Activated CD8-positive, alpha-beta T cell treated with anti-CD3 and anti-CD28 coated beads, Interleukin-2, amount 10 ng/mL, durations not matched to agents 7 days and 5 days (primary cell): ENCODE data around the gene COG5. TPM values are rescaled to one million over a fixed set of nuclear protein-coding genes. Genes with fewer than 3 reads are reported as not detected.

Experiments
- ATAC-seq: fragments of 150-1000 bp; cut with Tn5 transposase; one replicate; pipeline ENCODE4 v1.10.0; 2021; ENCODE audit warnings: moderate library complexity
- CTCF ChIA-PET: fragments of 350-600 bp; sonication (Branson Sonifier 250); formaldehyde crosslinking; loops from one replicate; lab custom pipeline; 2021; ENCODE audit warnings: antibody characterized with exemption; lab: Charles Lee
- POLR2A ChIA-PET: fragments of 350-600 bp; sonication (Branson Sonifier 250); formaldehyde crosslinking; loops from one replicate; lab custom pipeline; 2021; ENCODE audit warnings: antibody characterized with exemption; lab: Charles Lee
- DNase-seq: peaks from one replicate; pipeline ENCODE4 v3.0.0-alpha.2; 2020
- H3K27ac Mint-ChIP-seq: one replicate; pipeline ENCODE4 v1.8.0; 2021; ENCODE audit warnings: mild to moderate bottlenecking, mixed read lengths
- H3K27me3 Mint-ChIP-seq: one replicate; pipeline ENCODE4 v1.8.0; 2021; ENCODE audit warnings: low read depth, mixed read lengths
- H3K36me3 Mint-ChIP-seq: one replicate; pipeline ENCODE4 v1.8.0; 2021; ENCODE audit warnings: low read depth, mixed read lengths
- H3K4me1 Mint-ChIP-seq: one replicate; pipeline ENCODE4 v1.8.0; 2021; ENCODE audit warnings: low read depth, mixed read lengths
- H3K4me3 Mint-ChIP-seq: one replicate; pipeline ENCODE4 v1.8.0; 2021; ENCODE audit warnings: mild to moderate bottlenecking, mixed read lengths
- H3K9me3 Mint-ChIP-seq: one replicate; pipeline ENCODE4 v1.8.0; 2022; ENCODE audit warnings: mixed read lengths; ENCODE audit not compliant: insufficient read depth
- total RNA-seq, 2 experiments: library from RNA; stranded (reverse); gene quantifications; one replicate each; pipeline ENCODE4 v1.2.3, GENCODE V29; 2021

The COG5 gene
- total RNA-seq, 2 experiments from 2014 or later, result 31.3 to 31.8 TPM

DNA sequence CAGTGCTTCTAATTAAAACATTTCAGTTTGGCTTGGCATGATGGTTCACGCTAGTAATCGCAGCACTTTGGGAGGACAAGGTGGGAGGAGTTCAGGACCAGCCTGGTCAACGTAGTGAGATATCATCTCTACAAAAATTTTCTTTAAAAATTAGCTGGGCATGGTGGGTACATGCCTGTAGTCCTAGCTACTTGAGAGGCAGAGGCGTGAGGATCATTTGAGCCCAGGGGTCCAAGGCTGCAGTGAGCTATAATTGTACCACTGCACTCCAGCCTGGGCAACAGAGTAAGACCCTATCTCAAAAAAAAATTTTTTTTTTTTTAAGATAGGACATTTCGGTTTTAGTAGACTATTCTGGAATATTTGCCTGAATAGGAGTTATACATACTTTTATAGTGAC lies 382.5 kb downstream of the COG5 start:
- H3K36me3 Mint-ChIP-seq, result peaks cover 25% of the 10 kb centered on the region
- H3K9me3 Mint-ChIP-seq, result no peaks in the 10 kb centered on the region
- no peak for ATAC-seq
- H3K27me3 Mint-ChIP-seq, result no peaks in the 10 kb centered on the region
- H3K27ac Mint-ChIP-seq, result no peak overlapping the region
- DNase-seq, result no peak
- H3K4me3 Mint-ChIP-seq, result no peak overlapping the region
- ChIA-PET CTCF (interaction anchor here (0.9 to 1.0 kb wide), 2 partner anchors 12 to 20 kb away, joined by 3 read pairs; partner anchors contain the start of gene HBP1), POLR2A (interaction anchor here (0.6 to 1.7 kb wide), 2 partner anchors 13 to 562 kb away, joined by 3 to 11 read pairs; partner anchors contain the start of genes CBLL1 and HBP1)
- H3K4me1 Mint-ChIP-seq, result peaks cover 9% of the 10 kb centered on the region

- peak overlapping the region; percentile 12 for H3K27ac Mint-ChIP-seq
- no peaks in the 10 kb centered on the region for H3K27me3 Mint-ChIP-seq
- H3K36me3 Mint-ChIP-seq, result peaks cover 22% of the 10 kb centered on the region
- ChIA-PET CTCF (interaction anchor here (0.8 to 1.5 kb wide), 2 partner anchors 13 to 694 kb away, joined by 3 to 4 read pairs; no protein-coding TSS in a partner anchor), POLR2A (interaction anchor here (0.8 to 1.7 kb wide), 2 partner anchors 9 to 12 kb away, joined by 3 to 11 read pairs; partner anchors contain the start of gene HBP1)
- ATAC-seq (peak; percentile 47), DNase-seq (no peak)
- H3K9me3 Mint-ChIP-seq, result no peaks in the 10 kb centered on the region
- no peak overlapping the region for H3K4me3 Mint-ChIP-seq
- peaks cover 11% of the 10 kb centered on the region for H3K4me1 Mint-ChIP-seq
Observed at GRCh38 chr7:107180378-107180777, 383.3 kb downstream of the COG5 start.

GRCh38 chr7:107179326-107180164 lies 384.2 kb downstream of the COG5 start:
- Mint-ChIP-seq H3K4me3 (no peak overlapping the region), H3K4me1 (peaks cover 18% of the 10 kb centered on the region), H3K36me3 (peaks cover 20% of the 10 kb centered on the region), H3K27ac (no peak overlapping the region), H3K27me3 (no peaks in the 10 kb centered on the region), H3K9me3 (no peaks in the 10 kb centered on the region)
- ChIA-PET CTCF (interaction anchor here (1.5 kb wide), 1 partner anchor 695 kb away, joined by 3 read pairs; no protein-coding TSS in a partner anchor), POLR2A (interaction anchor here (1.7 kb wide), 1 partner anchor 11 kb away, joined by 11 read pairs; the partner anchor contains the start of gene HBP1)
- DNase-seq, result no peak
- no peak for ATAC-seq

DNA sequence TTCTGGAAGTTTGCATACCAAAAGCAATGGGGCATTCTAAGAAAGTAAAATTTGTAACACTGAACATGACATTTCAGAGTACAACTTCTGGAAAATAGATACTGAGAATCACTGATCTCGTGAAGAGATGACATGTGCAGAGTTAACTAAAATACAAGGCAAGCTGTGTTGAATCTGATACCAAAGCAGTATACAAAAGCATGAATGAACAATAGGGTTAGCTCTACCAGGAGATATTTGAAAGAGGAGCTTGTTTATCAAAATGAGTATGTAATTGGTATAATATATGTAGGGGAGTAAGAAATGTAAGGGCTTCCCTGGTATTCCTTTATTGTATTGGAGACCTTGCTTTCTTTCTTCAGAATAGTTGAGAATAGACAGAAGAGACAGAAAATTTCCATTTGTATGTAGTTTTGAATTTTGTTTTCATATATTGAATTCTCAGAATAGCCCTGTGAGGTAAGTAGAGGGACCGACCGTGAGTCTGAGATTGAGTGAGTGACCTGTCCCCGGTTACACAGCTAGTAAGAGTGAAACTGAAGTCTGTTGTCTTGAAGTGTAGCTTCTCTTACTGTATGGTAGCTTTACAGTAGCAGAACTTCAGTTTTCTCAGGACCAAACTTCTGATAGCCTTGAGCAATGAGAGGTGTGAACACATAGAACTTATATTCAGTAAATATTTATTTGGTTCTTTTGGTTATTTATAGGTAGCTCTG lies 389.9 kb downstream of the COG5 start:
- CTCF ChIA-PET, result interaction anchor here (0.8 to 1.7 kb wide), 3 partner anchors 20 to 570 kb away, joined by 3 to 10 read pairs (median 4); partner anchors contain the start of gene CBLL1
- H3K4me1 Mint-ChIP-seq, result peaks cover 37% of the 10 kb centered on the region
- POLR2A ChIA-PET, result no interaction called here
- H3K9me3 Mint-ChIP-seq, result no peaks in the 10 kb centered on the region
- ATAC-seq (no peak), DNase-seq (no peak)
- H3K36me3 Mint-ChIP-seq, result peaks cover 3% of the 10 kb centered on the region
- H3K27me3 Mint-ChIP-seq, result no peaks in the 10 kb centered on the region
- H3K27ac Mint-ChIP-seq, result peak overlapping the region; percentile 48
- H3K4me3 Mint-ChIP-seq, result peak overlapping the region; percentile 26

DNA sequence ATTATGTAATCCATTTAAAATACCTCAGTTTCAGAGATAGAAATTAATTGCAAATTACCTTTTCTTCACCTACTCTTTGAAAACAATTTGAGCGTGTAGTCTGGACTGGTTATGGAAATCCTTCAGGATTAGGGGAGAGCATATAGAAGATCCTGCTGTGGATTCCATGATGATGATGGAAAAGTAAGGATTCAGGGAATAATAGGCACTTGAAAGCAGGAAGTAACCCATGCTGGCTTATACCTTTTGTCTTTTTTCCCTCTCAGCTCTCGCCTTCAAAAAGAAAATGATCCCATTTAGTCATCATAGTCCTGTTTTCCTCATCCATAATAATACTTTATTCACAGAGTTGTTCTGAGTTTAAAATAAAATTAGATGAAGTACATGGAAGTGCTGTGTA lies 390.5 kb downstream of the COG5 start:
- H3K9me3 Mint-ChIP-seq, result no peaks in the 10 kb centered on the region
- ATAC-seq (no peak), DNase-seq (no peak)
- H3K36me3 Mint-ChIP-seq, result peaks cover 6% of the 10 kb centered on the region
- no peaks in the 10 kb centered on the region for H3K27me3 Mint-ChIP-seq
- H3K4me3 Mint-ChIP-seq, result peak overlapping the region; percentile 26
- peaks cover 38% of the 10 kb centered on the region for H3K4me1 Mint-ChIP-seq
- CTCF ChIA-PET, result interaction anchor here (1.6 to 1.7 kb wide), 2 partner anchors 21 to 25 kb away, joined by 4 to 10 read pairs; no protein-coding TSS in a partner anchor
- POLR2A ChIA-PET, result no interaction called here
- peak overlapping the region; percentile 48 for H3K27ac Mint-ChIP-seq

DNA sequence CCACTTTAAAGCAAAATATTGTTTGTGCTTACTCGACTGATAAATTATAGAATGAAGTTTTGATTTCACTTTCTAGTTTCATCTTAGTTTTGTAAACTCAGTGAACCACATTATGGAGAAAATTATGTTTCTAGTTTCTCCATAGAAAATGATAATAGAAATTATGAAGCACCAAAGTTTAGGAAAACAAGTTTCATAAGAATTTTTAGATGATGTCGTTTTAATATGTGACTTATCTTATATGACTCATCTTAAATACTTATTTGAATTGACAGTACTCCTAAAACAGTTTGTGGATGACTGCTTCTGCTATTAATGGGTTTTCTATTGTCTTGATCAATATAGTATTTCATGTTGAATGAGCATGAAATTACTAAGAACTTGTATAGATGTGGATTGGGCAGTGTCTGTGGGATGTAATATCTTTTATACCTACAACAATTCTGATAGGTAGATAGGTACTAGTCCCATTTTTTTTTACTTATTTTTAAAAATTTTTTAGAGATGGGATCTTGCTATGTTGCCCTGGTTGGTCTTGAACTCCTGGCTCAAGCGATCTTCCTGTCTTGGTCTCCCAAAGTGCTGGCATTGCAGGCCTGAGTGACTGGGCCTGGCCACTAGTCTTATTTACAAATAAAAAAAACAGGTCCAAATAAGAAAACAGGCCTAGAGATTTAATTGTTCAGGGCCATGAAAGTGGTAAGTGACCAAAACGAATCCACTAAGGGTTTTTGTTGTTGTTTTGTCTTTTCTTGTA lies 391.3 kb downstream of the COG5 start:
- Mint-ChIP-seq H3K36me3 (peaks cover 6% of the 10 kb centered on the region), H3K4me3 (no peak overlapping the region), H3K4me1 (peaks cover 45% of the 10 kb centered on the region), H3K9me3 (no peaks in the 10 kb centered on the region), H3K27ac (no peak overlapping the region), H3K27me3 (no peaks in the 10 kb centered on the region)
- ChIA-PET POLR2A (interaction anchor here (0.8 kb wide), 1 partner anchor 31 kb away, joined by 3 read pairs; no protein-coding TSS in a partner anchor), CTCF (no interaction called here)
- DNase-seq (no peak), ATAC-seq (no peak)

- Mint-ChIP-seq H3K27me3 (no peaks in the 10 kb centered on the region), H3K9me3 (no peaks in the 10 kb centered on the region), H3K4me3 (no peak overlapping the region), H3K27ac (no peak overlapping the region), H3K36me3 (peaks cover 6% of the 10 kb centered on the region), H3K4me1 (peaks cover 48% of the 10 kb centered on the region)
- ChIA-PET POLR2A (interaction anchor here (0.7 to 0.9 kb wide), 3 partner anchors 9 to 32 kb away, joined by 3 read pairs; no protein-coding TSS in a partner anchor), CTCF (interaction anchor here (1.0 kb wide), 1 partner anchor 22 kb away, joined by 3 read pairs; no protein-coding TSS in a partner anchor)
- DNase-seq (no peak), ATAC-seq (no peak)
Observed at GRCh38 chr7:107171496-107171895, 392.2 kb downstream of the COG5 start.

GRCh38 chr7:107170051-107170915 lies 393.4 kb downstream of the COG5 start:
- DNase-seq, result no peak
- H3K27me3 Mint-ChIP-seq, result peaks cover 2% of the 10 kb centered on the region
- ATAC-seq, result no peak
- peaks cover 6% of the 10 kb centered on the region for H3K36me3 Mint-ChIP-seq
- H3K4me3 Mint-ChIP-seq, result peak overlapping the region; percentile 82
- no peaks in the 10 kb centered on the region for H3K9me3 Mint-ChIP-seq
- H3K27ac Mint-ChIP-seq, result peak overlapping the region; percentile 99
- ChIA-PET POLR2A (interaction anchor here (0.6 to 2.9 kb wide), 7 partner anchors 10 to 885 kb away, joined by 3 to 26 read pairs (median 5); partner anchors contain the start of genes CBLL1, NAMPT and PIK3CG), CTCF (interaction anchor here (0.9 to 1.7 kb wide), 2 partner anchors 22 to 23 kb away, joined by 4 to 6 read pairs; no protein-coding TSS in a partner anchor)
- H3K4me1 Mint-ChIP-seq, result peaks cover 45% of the 10 kb centered on the region

GRCh38 chr7:107169120-107170050 lies 394.3 kb downstream of the COG5 start:
- ChIA-PET POLR2A (interaction anchor here (0.6 to 2.9 kb wide), 17 partner anchors 7 to 885 kb away, joined by 3 to 26 read pairs (median 5); partner anchors contain the start of genes CBLL1, NAMPT and PIK3CG), CTCF (interaction anchor here (0.8 to 1.8 kb wide), 9 partner anchors 12 to 719 kb away, joined by 3 to 6 read pairs (median 4); partner anchors contain the start of gene CCDC71L)
- peak overlapping the region; percentile 82 for H3K4me3 Mint-ChIP-seq
- peaks cover 6% of the 10 kb centered on the region for H3K27me3 Mint-ChIP-seq
- H3K27ac Mint-ChIP-seq, result peak overlapping the region; percentile 99
- peaks cover 37% of the 10 kb centered on the region for H3K4me1 Mint-ChIP-seq
- H3K36me3 Mint-ChIP-seq, result peaks cover 6% of the 10 kb centered on the region
- DNase-seq, result peak; percentile 91
- peak; percentile 31 for ATAC-seq
- H3K9me3 Mint-ChIP-seq, result no peaks in the 10 kb centered on the region
